ENCODE data around the gene UBQLN3.
A peak's percentile ranks its signal among the peaks of the same experiment; 100 is the strongest.

Gene UBQLN3

GRCh38 chr11:5509803-5510202 lies at the start of gene UBQLN3:
Gene UBQLN3 (minus strand): TSS chr11:5509957. CDS start chr11:5509558, 399 bp downstream.
- no peak for DNase-seq (ENCODE audit: low read depth)

GRCh38 chr11:5557751-5558150 lies 48.0 kb upstream of the UBQLN3 start:
- no peak for DNase-seq (ENCODE audit: low read depth)

DNA sequence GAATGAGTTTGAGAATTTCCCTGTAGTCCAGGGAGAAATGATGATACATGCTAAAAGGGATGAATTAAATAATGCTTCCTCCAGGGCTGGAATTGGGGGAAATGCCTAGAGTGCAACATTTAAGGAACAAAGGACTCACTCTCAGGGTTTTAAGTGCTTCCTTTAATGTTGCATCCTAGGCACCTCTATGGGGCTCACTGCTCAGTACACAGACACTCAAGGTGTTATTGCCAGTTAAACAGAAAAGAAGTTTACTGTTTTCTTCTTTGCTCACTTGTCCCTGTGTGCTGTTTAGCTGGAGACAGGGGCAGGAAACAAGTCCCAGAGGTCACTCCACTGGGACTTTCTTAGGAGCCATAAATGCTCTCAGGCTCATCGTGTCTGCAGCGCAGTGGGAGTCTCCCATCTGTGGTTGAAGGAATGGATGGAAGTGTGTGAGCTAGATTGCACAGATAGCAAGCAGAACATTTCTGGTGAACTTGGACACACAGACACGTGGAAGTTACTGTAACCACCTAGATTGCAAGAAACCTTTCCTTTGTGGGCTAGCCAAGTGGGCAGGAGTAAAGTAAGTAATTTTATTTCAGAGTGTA lies 46.9 kb upstream of the UBQLN3 start:
- no peak for DNase-seq (ENCODE audit: low read depth)

DNA sequence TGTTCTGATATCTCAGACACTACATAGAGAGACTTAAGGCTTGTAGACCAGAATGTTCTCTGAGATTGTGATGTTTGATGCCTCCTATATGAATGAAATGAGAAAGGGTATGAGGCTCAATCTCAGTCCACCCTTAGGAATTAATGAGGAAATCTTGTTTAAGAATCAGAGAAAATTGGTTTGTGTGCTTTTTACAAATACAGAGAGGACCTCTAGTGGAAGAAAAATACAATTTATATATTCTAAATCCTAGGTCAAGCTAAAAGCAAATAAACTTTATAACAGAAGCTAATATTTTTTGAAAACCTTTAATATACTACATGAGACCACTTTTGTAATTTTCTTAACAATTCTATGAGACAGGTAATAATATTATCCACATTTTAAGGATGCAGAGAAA lies 43.6 kb upstream of the UBQLN3 start:
- DNase-seq (ENCODE audit: low read depth), result peak; percentile 42

DNA sequence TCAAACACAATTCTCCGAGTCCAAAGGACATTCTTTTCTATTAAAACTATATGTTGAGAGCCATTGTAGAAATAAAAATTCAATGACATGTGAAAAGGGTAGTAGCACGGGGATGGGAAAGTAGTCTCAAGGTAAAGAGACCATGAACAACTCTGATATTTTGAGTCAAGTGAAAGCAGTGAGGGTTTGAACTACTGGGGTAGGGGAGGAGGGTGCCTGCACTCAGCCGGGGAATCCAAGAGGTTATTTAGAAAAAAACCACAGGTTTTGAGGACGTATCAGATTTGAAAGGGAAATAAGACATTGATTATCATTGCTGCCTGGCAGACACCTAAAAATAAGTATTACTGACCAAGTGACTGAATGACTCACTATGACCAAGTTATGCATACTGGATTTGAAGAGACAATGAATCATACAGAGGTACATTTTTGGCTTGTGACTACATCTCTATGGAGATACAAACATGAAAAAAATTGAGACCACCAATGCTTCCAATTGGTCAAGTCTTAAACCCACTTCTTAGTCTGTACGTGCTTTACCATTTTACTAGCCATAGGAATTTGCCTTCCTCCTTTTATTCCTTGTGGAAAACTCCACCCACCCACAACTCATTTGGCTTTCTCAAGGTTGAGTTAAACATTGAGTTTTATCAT lies 40.8 kb upstream of the UBQLN3 start:
- DNase-seq (ENCODE audit: low read depth), result peak; percentile 97

- no peak for DNase-seq (ENCODE audit: low read depth)
Measured at GRCh38 chr11:5548440-5548839, 38.7 kb upstream of the UBQLN3 start, which contains the start of gene OR52H1. Gene OR52H1 (minus strand): TSS chr11:5548540. CDS start chr11:5545505, 3,035 bp downstream.

GRCh38 chr11:5547982-5548381 lies 38.2 kb upstream of the UBQLN3 start:
- no peak for DNase-seq (ENCODE audit: low read depth)

DNA sequence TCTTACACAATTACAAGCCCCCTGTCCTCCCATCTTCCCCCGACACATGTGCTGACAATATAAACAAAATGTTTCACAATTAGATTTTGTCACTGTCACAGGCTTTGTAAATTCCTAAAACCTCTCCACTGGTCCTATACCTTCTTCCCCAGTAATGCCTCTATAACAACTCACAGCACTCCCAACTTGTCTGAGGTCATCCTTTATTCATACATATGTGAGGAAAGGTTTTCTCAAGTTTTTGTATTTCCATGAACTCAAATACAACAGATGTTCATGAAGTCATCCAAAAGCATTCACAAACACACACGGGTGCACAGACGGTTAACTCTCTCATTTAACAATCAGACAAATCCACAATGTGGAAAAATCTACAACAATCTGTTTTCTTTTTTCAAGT lies 36.7 kb upstream of the UBQLN3 start:
- DNase-seq (ENCODE audit: low read depth), result peak; percentile 14

DNA sequence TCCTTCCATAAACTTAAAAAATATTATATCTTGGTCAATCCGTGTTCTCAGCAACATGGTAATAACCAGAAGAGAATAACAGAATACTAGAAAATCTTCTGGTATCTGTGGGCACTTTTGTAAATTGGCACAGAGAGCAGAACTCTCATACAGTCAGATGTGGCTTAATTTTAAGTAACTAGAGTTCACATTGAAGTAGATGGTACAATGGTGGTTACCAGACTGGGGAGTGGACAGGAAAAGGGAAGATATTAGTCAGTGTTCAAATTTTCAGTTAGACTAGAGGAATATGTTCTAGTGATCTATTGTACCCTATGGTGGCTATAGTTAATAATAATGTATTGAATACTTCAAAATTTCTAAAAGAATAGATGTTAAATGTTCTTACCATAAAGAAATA lies 31.7 kb upstream of the UBQLN3 start:
- DNase-seq (ENCODE audit: low read depth), result no peak

GRCh38 chr11:5536482-5536881 lies 26.7 kb upstream of the UBQLN3 start:
- DNase-seq (ENCODE audit: low read depth), result no peak

GRCh38 chr11:5534046-5534445 lies 24.3 kb upstream of the UBQLN3 start:
- no peak for DNase-seq (ENCODE audit: low read depth)

DNA sequence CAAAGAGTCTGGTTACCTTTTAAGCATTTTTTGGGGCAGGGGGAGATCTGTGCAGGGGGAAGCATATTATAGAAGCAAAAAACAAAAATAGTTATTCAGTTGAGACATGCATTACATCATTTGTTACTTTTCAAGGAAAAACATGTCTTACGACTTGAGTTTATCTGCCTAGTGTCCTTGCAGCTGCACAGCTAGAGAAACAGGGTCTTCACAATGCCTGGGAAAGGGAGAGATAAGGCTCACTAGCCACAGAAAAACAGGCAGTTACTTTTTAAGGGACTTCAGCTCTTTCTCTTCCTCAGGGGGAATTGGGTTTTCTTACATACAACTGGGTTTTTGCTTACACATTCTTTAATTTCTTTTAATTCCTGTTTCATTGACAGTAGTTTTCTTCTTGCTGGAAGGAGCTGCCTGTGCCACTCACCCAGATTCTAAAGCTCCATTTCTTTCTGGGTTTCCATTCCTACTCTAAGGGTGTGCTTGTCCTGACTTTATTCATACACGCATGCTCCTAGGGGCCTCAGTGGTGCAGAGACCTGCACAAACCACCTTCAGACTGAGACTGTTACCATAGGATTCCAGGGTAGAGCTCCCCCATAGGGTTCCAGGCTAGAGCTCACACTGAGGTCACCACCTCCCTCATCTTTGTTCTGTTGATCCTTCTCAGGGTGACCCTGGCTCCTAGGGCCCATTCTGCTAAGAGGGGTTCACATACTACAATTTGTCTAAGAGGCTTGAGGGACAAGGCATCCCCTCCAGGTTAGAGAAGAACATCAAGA lies 21.5 kb upstream of the UBQLN3 start:
- DNase-seq (ENCODE audit: low read depth), result no peak

GRCh38 chr11:5528495-5528894 lies 18.7 kb upstream of the UBQLN3 start:
- no peak for DNase-seq (ENCODE audit: low read depth)

DNA sequence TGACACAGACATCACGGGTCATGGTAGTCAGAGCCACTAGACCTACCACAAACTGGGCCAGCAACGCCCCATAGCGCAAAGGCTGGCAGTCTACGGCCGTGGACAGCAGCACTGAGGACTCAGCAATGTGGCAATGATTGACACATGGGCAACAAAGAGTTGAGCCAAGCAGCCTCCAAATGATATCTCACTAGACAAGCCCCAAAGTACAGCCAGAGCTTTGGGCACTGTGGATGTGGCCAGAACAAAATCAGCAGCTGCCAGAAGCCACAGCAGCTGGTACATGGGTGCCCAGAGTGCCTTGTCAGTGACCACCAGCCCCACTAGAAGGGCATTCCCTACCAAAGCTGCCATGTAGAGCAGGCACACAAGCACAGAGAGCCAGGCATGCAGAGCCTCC lies 18.0 kb upstream of the UBQLN3 start:
- no peak for DNase-seq (ENCODE audit: low read depth)

- DNase-seq (ENCODE audit: low read depth), result no peak
Measured at GRCh38 chr11:5524756-5525155, 15.0 kb upstream of the UBQLN3 start.

- DNase-seq (ENCODE audit: low read depth), result no peak
Measured at GRCh38 chr11:5522308-5522707, 12.6 kb upstream of the UBQLN3 start.

DNA sequence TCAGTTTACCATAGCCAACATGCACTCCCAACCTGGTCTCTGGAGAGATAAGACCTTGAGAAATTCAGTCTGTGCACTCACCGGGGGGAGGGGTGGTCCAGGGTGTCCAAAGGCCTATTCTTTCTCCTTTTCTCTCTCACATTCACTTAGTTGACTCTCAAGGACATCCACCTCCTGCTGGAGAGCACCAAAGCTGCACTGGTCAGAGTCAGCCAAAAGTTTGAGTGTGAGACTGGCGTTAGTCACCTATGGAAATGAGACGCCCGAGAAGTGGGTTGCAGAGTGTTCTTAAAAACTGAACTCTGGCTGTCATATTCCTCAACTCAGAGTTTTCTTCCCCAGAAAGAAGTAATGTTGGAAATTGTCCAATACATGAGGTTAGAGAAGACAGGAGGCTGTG lies 11.8 kb upstream of the UBQLN3 start:
- peak; percentile 33 for DNase-seq (ENCODE audit: low read depth)

DNA sequence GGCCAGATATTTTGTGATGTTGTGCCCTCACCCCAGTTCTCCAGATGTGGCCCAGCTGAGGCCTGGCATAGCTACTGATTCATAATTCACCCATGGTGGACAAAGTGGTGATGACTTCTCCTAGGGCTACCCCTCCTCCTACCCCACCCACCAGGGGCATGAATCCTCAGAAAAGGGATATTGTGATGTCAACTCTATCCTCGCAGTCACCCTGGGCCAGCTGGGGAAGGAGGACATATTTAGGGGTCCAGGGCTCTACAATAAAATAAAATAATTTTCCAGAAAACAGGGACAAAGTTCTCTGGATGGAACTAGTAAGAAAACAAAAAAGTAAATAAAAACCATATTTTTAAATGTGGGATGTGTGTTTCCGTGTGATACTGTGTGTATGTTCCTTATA lies 6.8 kb upstream of the UBQLN3 start, which contains the start of gene UBQLNL:
Gene UBQLNL, minus strand, starts transcription at position 101 of the 400 bp plus-strand sequence. CDS start 258 bp downstream, outside the sequence.
- no peak for DNase-seq (ENCODE audit: low read depth)

- DNase-seq (ENCODE audit: low read depth), result no peak
Measured at GRCh38 chr11:5514841-5515240, 5.1 kb upstream of the UBQLN3 start.

- no peak for DNase-seq (ENCODE audit: low read depth)
Measured at GRCh38 chr11:5508605-5509004, 1.2 kb downstream of the UBQLN3 start.

DNA sequence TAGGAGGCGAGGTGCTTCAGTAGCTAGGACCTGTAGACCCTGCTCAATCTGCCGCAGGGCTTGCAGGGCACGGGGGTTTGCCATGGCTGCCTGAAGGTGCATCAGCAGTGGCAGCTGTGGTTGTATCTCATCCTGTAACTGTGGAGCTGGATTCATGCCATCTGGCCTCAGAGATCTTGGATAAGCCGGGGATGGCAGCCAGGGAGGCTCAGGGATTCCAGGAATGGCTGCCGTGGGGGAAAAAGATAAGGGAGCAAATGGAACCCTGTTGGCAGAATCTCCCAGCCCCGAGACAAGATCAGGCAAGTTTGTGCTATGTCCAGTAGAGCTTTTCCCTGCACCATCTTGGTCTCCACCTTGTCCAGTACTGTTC lies 1.8 kb downstream of the UBQLN3 start:
- no peak for DNase-seq (ENCODE audit: low read depth)

DNA sequence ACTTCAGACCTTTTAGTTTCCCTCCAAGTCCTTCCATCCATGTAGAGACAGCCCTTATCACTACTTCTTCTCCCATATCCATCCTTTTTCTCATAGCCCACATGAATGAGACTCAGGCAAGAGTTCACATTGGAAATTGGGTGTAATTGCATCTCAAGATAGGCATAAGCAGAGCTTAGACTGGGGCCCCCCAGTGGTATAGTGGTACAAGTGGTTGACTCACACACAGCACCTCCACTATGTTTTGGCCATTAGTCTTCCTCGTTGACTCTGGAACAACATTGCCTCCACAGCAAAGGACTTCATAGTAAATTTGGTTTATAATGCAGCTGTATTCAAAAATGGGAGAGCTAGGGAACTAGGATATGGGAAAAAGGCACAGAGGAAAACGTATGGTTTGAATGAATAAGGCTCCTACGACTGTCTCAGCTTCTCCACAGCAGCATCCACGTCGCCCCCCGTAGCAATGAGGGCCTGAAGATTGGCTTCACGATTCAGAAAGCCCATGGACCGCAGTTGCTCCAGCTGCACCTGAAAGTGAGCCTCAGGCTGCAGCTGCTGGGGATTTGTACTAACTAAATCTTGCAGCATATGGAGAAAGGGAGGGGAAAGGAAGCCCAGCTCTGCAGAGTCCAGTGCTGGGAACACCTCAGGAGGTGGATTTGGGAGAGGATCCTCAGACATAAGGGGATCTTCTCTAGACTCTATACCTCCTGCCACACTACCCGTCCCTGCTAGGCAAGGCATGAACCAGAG lies 2.4 kb downstream of the UBQLN3 start:
- no peak for DNase-seq (ENCODE audit: low read depth)

Measured in ELR (cell line).